CD4-positive, alpha-beta T cell treated with Interleukin-15 for 1 hour (primary cell): Measurements from ENCODE around the gene MMP26.
"Not testable (repeated sequence)": the region's sequence is repeated elsewhere in the genome, so short reads cannot be mapped to it uniquely, and the experiment has no call there.

Experiments
- DNase-seq: peaks from one replicate; pipeline ENCODE4 v3.0.0-alpha.2; 2020

The MMP26 gene

GRCh38 chr11:4704054-4704789 is at the start of gene MMP26:
Gene MMP26, plus strand, starts transcription at chr11:4704784.
- no peak for DNase-seq

DNA sequence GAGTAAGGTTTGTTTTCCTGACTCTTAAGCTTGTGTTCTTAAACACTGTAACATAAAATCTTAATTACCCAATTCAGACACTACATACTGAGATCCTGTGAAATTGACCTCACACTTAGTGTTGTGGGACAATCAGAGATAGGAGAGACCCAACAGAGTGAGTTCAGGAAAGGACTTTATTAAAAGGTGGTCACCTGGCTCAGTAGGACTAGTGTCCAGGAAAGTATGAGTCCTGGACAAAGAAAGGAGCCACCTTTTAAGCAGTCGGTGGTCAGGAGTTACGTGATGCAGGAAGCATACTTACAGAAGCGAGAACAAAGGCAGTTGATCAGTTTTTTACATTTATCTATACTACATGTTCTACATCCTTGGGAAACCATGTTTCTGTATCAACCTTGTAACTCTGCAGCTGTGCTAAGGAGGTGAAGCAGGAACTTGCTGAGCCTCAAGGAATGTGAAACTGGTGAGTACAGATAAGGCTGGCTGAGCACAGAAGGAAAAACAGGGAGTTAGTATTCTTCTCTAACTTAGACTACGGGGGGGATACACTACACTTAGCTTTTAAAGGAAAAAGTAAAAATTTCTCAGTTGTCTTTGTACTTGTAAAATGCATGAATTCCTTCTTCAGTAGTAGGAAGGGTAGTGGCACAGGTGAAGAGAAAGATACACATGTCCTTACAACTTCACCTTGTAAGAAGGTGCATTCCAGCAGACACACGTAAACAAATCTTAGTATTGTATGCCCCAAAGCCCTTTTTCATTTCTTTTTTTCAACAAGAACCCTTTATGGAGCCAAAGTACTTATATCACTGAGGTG is 45.7 kb upstream of the MMP26 start:
- DNase-seq = no peak

GRCh38 chr11:4662876-4663275 is 41.7 kb upstream of the MMP26 start:
- DNase-seq = no peak

- no peak for DNase-seq
Measured at GRCh38 chr11:4664183-4664582, 40.4 kb upstream of the MMP26 start.

DNA sequence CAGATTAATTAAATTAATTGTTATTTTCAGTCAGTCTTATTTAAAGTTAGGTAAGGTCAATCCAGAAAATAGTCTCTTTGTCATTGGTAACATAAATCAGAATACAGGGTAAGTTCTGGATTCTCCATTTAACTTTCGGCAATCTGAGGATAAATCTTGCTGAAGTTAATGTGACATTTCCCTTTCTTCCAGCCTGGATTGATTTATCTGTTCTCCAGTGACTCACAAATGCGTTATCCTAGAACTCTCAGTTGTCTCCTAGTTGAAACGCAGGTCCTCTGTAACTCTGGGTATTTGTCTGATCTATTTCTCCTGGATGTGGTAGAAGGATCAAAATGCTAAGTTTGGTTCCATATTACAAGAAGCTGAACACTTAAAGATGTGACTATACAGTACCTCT is 39.8 kb upstream of the MMP26 start:
- no peak for DNase-seq

- no peak for DNase-seq
Measured at GRCh38 chr11:4665424-4665823, 39.2 kb upstream of the MMP26 start.

DNA sequence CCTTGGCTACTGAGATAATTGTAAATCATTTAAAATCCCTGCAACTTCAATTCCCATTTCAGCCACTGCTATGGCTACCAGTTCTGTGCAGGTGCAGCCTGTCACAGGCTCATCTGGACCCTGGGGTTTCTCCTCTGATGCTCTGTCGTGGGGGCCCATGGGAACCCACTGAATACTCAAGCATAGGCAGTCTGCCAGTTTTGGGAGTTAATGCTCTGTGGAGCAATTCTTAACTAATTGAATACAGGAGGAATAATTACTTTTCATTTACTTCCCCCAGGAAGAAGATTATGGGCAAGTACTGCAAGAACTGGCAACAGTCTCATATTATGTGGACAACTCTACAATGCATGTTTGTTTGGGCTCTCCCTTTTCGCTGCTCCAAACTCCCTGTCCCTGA is 32.8 kb upstream of the MMP26 start:
- no peak for DNase-seq

- no peak for DNase-seq
Measured at GRCh38 chr11:4672470-4672869, 32.1 kb upstream of the MMP26 start.

DNA sequence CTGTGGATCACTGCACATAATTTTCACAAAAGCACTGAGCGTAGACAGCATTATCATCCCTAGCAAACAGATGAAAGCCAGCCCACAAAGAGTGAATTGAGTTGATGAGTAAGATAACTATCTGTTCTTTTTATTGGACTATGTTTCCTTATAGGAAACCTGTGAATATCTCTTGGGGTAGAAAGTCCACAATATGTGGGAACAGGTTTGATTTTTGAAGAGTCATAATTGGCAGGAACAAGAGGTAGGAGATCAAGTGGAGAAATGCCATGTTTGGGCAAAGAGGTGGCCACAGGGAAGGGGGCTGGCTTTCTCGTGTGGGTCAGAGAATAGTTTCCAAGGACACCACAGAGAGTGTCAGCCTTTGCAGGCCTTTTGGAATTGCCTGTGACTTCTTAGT is 30.8 kb upstream of the MMP26 start:
- DNase-seq = no peak

GRCh38 chr11:4677948-4678347 is 26.6 kb upstream of the MMP26 start:
- DNase-seq = no peak

- DNase-seq = no peak
Measured at GRCh38 chr11:4680341-4680740, 24.2 kb upstream of the MMP26 start.

GRCh38 chr11:4682623-4683419 is 21.8 kb upstream of the MMP26 start:
- no peak for DNase-seq

- no peak for DNase-seq
Measured at GRCh38 chr11:4684631-4685285, 19.8 kb upstream of the MMP26 start.

- no peak for DNase-seq
Measured at GRCh38 chr11:4695442-4695841, 9.1 kb upstream of the MMP26 start.

DNA sequence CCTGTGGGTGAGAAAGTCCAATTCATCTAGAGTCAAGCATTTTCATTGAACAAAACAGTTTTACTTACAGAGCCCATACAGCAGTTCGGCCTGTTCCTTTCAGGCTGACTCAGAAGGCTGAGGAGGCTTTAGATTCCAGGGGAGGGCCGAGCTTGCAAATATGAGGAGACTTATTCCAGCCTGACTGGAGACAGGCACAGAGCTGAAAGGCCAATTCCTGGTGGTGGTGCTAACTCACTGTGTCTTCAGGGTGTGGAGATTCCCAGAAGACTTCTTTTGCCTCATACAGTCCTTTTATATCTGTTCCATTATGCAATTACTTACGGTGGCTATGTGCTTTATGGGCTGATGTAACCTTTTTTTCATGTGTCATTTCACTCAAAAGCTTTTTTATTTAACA is 7.0 kb upstream of the MMP26 start, which contains the start of gene OR51E2:
Gene OR51E2 (minus strand): TSS at position 269 of the 400 bp plus-strand sequence. CDS start 15,142 bp downstream, outside the sequence.
- no peak for DNase-seq

DNA sequence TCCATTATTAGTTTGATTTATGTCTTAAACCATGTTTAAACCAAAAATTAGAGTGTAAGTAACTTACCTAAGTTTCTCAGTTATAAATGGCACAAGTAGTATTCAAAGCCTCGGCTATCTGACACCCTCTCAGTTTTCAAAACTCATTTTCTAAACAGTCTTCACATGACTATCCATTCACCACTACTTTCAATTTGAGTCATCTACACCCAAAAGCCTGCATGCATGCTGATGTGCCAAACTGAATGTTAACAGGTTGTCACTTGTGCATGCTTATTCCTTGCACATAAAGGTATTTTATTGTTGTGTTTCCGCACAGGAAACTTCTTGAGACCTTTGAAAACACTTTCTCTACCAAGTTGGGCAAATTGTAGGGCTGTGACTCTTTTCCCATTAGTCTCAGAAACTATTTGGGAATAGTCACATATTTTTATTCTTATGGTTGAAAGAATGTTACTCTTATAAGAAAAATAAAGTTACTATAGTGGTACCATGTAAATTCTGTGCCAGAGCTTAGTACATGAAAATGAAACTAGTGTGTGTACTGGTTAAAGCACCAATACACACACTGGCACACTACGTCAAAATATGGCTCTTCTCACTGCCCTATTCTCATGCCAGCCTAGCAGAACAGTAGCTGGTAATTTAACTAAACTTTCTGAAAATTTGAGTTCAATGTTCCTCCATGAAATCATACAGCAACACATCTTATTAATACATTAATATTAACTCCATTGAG is 4.7 kb upstream of the MMP26 start:
- DNase-seq = no peak

DNA sequence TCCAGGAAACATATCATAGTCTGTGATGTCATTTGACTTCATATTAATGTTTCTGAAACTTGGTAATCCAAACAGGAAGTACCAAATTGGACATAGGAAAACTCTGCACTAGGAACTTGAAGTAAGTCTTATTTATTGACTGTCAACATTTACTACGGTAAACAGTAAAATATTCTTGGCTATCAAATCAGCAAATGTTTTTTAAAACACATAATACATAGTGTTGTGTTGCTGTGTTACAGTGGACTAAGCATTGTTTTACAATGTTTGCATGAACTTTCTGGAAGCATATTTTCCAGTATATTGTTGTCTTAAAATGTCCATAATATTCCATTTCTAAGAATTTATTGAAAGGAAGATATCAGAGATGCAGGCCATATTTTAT is 4.2 kb upstream of the MMP26 start:
- no peak for DNase-seq

GRCh38 chr11:4704790-4705334 is 278 bp downstream of the MMP26 start:
- DNase-seq = no peak

- DNase-seq = no peak
Measured at GRCh38 chr11:4713241-4713640, 8.7 kb downstream of the MMP26 start.

DNA sequence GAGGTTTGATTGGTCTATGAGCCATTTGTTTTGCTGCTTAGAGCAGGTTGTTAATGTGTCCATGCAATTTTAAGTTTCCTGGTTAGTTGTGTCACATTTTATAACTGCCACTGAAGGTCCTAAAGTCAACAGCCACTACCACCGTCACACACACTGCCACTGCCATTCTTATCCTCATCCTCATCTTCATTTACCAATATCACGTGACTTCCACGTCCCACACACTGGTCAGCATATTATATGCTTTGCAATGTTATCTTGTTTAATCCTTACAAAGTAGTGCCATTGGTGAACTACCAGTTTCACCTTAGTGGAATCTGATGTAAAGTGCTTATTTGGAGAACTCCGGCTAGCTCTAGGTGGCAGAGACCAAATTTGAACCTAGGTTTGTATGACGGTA is 9.7 kb downstream of the MMP26 start:
- no peak for DNase-seq

GRCh38 chr11:4722616-4723534 is 18.3 kb downstream of the MMP26 start:
- DNase-seq = not testable (repeated sequence)
